ENCODE results near the gene DNAH12. TPM values are rescaled to one million over a fixed set of nuclear protein-coding genes. Genes with fewer than 3 reads are reported as not detected.
"Not testable (repeated sequence)": the region's sequence is repeated elsewhere in the genome, so short reads cannot be mapped to it uniquely, and the experiment has no call there.

DNAH12 gene
- polyA plus RNA-seq, 1 of the 3 experiments (the other 2 are of a cell fraction) = 0.03 TPM

GRCh38 chr3:57350271-57350670 lies 193.9 kb downstream of the DNAH12 start:
- no peaks in the 10 kb centered on the region for H4K20me1 ChIP-seq (ENCODE audit: insufficient read depth)
- no peaks in the 10 kb centered on the region; the same call in 1 of the 2 replicates for H3K27me3 ChIP-seq (ENCODE audit: insufficient read depth)
- 60% methylated on average over 1 of the region's 1 CpG for WGBS (ENCODE audit: low lambda C conversion rate)
- H3K9ac ChIP-seq = no peak overlapping the region
- H3F3A ChIP-seq (replicated peaks; ENCODE audit: insufficient read depth) = no peaks in the 10 kb centered on the region
- no peak overlapping the region for H2AFZ ChIP-seq (ENCODE audit: low read depth)
- no peak overlapping the region for H3K4me2 ChIP-seq
- no peaks in the 10 kb centered on the region for H3K9me3 ChIP-seq
- CTCF ChIA-PET = no interaction called here
- H3K27ac ChIP-seq (ENCODE audit: low read depth in 2 of 2, low read length in 1 of 2) = no peak overlapping the region
- DNase-seq = no peak
- POLR2A ChIA-PET = no interaction called here
- TF ChIP-seq NRF1 (IDR thresholded peaks at IDR 0.05; ENCODE audit: low read depth, low read length) (no peak), SIN3A (IDR thresholded peaks at IDR 0.05; ENCODE audit: borderline replicate concordance, low read depth, low read length) (no peak), MXI1 (IDR thresholded peaks at IDR 0.05; ENCODE audit: low read depth, low read length) (no peak), RCOR1 (IDR thresholded peaks at IDR 0.05; ENCODE audit: low read length) (no peak), JUND (IDR thresholded peaks at IDR 0.05) (no peak), SMC3 (IDR thresholded peaks at IDR 0.05; ENCODE audit: low read depth, low read length) (no peak), EP300 (IDR thresholded peaks at IDR 0.05; ENCODE audit: borderline replicate concordance in 1 of 2, low read depth in 1 of 2, low read length in 1 of 2) (no peak), FOXM1 (IDR thresholded peaks at IDR 0.05; ENCODE audit: low read depth) (no peak), RFX5 (IDR thresholded peaks at IDR 0.05; ENCODE audit: low read length) (no peak), EZH2phosphoT487 (IDR thresholded peaks at IDR 0.05; ENCODE audit: borderline replicate concordance, low read depth) (no peak), RAD21 (IDR thresholded peaks at IDR 0.05; ENCODE audit: low read length) (no peak), GABPA (IDR thresholded peaks at IDR 0.05; ENCODE audit: low read depth) (no peak), REST (IDR thresholded peaks at IDR 0.05; ENCODE audit: low read depth, low read length) (no peak)
- TF ChIP-seq, protein P1, sequence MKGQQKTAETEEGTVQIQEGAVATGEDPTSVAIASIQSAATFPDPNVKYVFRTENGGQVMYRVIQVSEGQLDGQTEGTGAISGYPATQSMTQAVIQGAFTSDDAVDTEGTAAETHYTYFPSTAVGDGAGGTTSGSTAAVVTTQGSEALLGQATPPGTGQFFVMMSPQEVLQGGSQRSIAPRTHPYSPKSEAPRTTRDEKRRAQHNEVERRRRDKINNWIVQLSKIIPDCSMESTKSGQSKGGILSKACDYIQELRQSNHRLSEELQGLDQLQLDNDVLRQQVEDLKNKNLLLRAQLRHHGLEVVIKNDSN (IDR thresholded peaks at IDR 0.05; ENCODE audit: borderline replicate concordance, low read depth) = no peak
- TF ChIP-seq, protein P2, sequence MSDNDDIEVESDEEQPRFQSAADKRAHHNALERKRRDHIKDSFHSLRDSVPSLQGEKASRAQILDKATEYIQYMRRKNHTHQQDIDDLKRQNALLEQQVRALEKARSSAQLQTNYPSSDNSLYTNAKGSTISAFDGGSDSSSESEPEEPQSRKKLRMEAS (IDR thresholded peaks at IDR 0.05; ENCODE audit: low read depth) = no peak
- TF ChIP-seq, protein P3, sequence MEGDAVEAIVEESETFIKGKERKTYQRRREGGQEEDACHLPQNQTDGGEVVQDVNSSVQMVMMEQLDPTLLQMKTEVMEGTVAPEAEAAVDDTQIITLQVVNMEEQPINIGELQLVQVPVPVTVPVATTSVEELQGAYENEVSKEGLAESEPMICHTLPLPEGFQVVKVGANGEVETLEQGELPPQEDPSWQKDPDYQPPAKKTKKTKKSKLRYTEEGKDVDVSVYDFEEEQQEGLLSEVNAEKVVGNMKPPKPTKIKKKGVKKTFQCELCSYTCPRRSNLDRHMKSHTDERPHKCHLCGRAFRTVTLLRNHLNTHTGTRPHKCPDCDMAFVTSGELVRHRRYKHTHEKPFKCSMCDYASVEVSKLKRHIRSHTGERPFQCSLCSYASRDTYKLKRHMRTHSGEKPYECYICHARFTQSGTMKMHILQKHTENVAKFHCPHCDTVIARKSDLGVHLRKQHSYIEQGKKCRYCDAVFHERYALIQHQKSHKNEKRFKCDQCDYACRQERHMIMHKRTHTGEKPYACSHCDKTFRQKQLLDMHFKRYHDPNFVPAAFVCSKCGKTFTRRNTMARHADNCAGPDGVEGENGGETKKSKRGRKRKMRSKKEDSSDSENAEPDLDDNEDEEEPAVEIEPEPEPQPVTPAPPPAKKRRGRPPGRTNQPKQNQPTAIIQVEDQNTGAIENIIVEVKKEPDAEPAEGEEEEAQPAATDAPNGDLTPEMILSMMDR (IDR thresholded peaks at IDR 0.05) = no peak
- no peak overlapping the region for H3K4me3 ChIP-seq (ENCODE audit: low read depth in 2 of 2, low read length in 1 of 2)
- H3K79me2 ChIP-seq (ENCODE audit: insufficient read depth) = no peaks in the 10 kb centered on the region
- H3K4me1 ChIP-seq (ENCODE audit: control insufficient read depth in 1 of 2, insufficient read depth in 2 of 2, low read depth in 1 of 2, low read length in 1 of 2) = no peaks in the 10 kb centered on the region
- no peaks in the 10 kb centered on the region for H3K36me3 ChIP-seq (replicated peaks in 1 of 2; ENCODE audit: control insufficient read depth in 1 of 2, insufficient read depth in 2 of 2, low read length in 1 of 2)
- H3K9me2 ChIP-seq = no peaks in the 10 kb centered on the region

DNA sequence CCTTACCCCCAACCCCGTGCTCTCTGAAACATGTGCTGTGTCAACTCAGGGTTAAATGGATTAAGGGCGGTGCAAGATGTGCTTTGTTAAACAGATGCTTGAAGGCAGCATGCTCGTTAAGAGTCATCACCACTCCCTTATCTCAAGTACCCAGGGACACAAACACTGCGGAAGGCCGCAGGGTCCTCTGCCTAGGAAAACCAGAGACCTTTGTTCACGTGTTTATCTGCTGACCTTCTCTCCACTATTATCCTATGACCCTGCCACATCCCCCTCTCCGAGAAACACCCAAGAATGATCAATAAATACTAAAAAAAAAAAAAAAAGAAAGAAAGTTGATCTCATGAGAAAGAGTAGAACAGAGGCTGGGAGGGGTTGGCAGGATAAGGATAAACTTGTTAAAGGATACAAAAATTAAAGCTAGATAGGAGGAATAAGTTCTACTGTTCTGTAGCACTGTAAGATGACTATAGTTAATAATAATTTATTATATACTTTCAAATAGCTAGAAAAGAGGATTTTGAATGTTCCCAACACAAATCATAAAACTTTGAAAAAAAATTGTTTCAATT lies 205.0 kb downstream of the DNAH12 start:
- H2AFZ ChIP-seq (ENCODE audit: low read depth); H3K27ac ChIP-seq (ENCODE audit: low read depth in 2 of 2, low read length in 1 of 2); POLR2A ChIA-PET; H3K4me2 ChIP-seq; H3F3A ChIP-seq (replicated peaks; ENCODE audit: insufficient read depth); H4K20me1 ChIP-seq (ENCODE audit: insufficient read depth); H3K4me1 ChIP-seq (ENCODE audit: control insufficient read depth in 1 of 2, insufficient read depth in 2 of 2, low read depth in 1 of 2, low read length in 1 of 2); H3K9ac ChIP-seq; H3K27me3 ChIP-seq (ENCODE audit: insufficient read depth); H3K4me3 ChIP-seq (ENCODE audit: low read depth in 2 of 2, low read length in 1 of 2); H3K79me2 ChIP-seq (ENCODE audit: insufficient read depth); H3K9me3 ChIP-seq; H3K36me3 ChIP-seq (replicated peaks in 1 of 2; ENCODE audit: control insufficient read depth in 1 of 2, insufficient read depth in 2 of 2, low read length in 1 of 2); DNase-seq; CTCF ChIA-PET; H3K9me2 ChIP-seq: not testable (repeated sequence)
- WGBS (ENCODE audit: low lambda C conversion rate) = 44% methylated on average over 5 of the region's 7 CpGs

DNA sequence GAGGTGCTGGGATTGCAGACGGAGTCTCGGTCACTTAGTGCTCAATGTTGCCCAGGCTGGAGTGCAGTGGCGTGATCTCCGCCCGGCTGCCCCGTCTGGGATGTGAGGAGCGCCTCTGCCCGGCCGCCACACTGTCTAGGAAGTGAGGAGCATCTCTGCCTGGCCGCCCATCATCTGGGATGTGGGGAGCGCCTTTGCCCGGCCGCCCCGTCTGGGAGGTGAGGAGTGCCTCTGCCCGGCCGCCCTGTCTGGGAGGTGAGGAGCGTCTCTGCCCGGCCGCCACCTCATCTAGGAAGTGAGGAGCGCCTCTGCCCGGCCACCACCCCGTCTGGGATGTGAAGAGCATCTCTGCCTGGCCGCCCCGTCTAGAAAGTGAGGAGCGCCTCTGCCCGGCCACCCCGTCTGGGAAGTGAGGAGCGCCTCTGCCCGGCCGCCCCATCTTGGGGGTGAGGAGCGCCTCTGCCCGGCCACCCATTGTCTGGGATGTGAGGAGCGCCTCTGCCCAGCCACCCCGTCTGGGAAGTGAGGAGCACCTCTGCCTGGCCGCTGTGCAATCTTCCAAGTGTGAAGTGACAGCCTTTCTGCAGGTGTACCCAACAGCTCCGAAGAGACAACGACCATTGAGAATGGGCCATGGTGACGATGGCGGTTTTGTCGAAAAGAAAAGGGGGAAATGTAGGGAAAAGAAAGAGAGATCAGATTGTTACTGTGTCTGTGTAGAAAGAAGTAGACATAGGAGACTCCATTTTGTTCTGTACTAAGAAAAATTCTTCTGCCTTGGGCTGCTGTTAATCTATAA lies 205.7 kb downstream of the DNAH12 start:
- H3K4me2 ChIP-seq; H3F3A ChIP-seq (replicated peaks; ENCODE audit: insufficient read depth); H3K27ac ChIP-seq (ENCODE audit: low read depth in 2 of 2, low read length in 1 of 2); H3K9me3 ChIP-seq; H4K20me1 ChIP-seq (ENCODE audit: insufficient read depth); H3K4me1 ChIP-seq (ENCODE audit: control insufficient read depth in 1 of 2, insufficient read depth in 2 of 2, low read depth in 1 of 2, low read length in 1 of 2); DNase-seq; H2AFZ ChIP-seq (ENCODE audit: low read depth); H3K9me2 ChIP-seq; H3K27me3 ChIP-seq (ENCODE audit: insufficient read depth); POLR2A ChIA-PET; CTCF ChIA-PET; H3K4me3 ChIP-seq (ENCODE audit: low read depth in 2 of 2, low read length in 1 of 2); H3K9ac ChIP-seq; H3K79me2 ChIP-seq (ENCODE audit: insufficient read depth); H3K36me3 ChIP-seq (replicated peaks in 1 of 2; ENCODE audit: control insufficient read depth in 1 of 2, insufficient read depth in 2 of 2, low read length in 1 of 2): not testable (repeated sequence)
- WGBS (ENCODE audit: low lambda C conversion rate) = 79% methylated on average over 21 of the region's 40 CpGs
